Muscle of leg (tissue), 11 donors: Measurements from ENCODE around the gene TMEM164. TPM values are rescaled to one million over a fixed set of nuclear protein-coding genes. Genes with fewer than 3 reads are reported as not detected.
A peak's percentile ranks its signal among the peaks of the same experiment; 100 is the strongest.

ENCODE experiments used
- DNase-seq: peaks from one replicate; pipeline ENCODE4 v3.0.0; 2013
- H3K27ac ChIP-seq: one replicate; pipeline ENCODE4 v1.5.1; 2013; ENCODE audit warnings: mild to moderate bottlenecking, low read length, control low read depth
- H3K27me3 ChIP-seq: one replicate; pipeline ENCODE4 v1.6.1; 2013; ENCODE audit warnings: low read length; ENCODE audit not compliant: control insufficient read depth, insufficient read depth
- H3K36me3 ChIP-seq: one replicate; pipeline ENCODE4 v1.6.1; 2013; ENCODE audit warnings: low read length; ENCODE audit not compliant: control insufficient read depth, insufficient read depth
- H3K4me1 ChIP-seq: one replicate; pipeline ENCODE4 v1.6.1; 2013; ENCODE audit warnings: low read length; ENCODE audit not compliant: control insufficient read depth, insufficient read depth
- H3K4me3 ChIP-seq: one replicate; pipeline ENCODE4 v1.5.1; 2013; ENCODE audit warnings: low read length, control low read depth
- H3K9me3 ChIP-seq: replicated peaks from 2 replicates; pipeline ENCODE4 v1.6.1; 2013; ENCODE audit warnings: low read depth, low read length; ENCODE audit not compliant: control insufficient read depth
- WGBS: methylation state at CpG from one replicate; pipeline ENCODE4 v1.1.5; 2013; ENCODE audit warnings: missing lambda C conversion rate; ENCODE audit not compliant: insufficient coverage; 5-methylcytosine and 5-hydroxymethylcytosine counted together
- polyA plus RNA-seq, 8 donors: library from polyadenylated mRNA; unstranded; fragments of 120-200 nt; gene quantifications; one replicate each; pipeline versions ENCODE4 v1.2.1 to v1.2.3, GENCODE V29; 2013; ENCODE audit warnings: inconsistent platforms in 1 of 8, low replicate concordance in 1 of 8; ENCODE audit not compliant: insufficient read length in 8 of 8, insufficient read depth in 1 of 8
- total RNA-seq: library from RNA; stranded (reverse); fragments of 120-200 nt; gene quantifications from one replicate; pipeline ENCODE4 v1.2.4, GENCODE V29; 2013

Gene TMEM164
- total and polyA plus RNA-seq, 9 donors, result 17.9 to 33.5 (median 26.3) TPM

GRCh38 chrX:110173192-110174175, 170.6 kb downstream of the TMEM164 start:
- WGBS, result 82% methylated on average over 8 of the region's 19 CpGs
- Histone ChIP-seq H3K4me1 (no peaks in the 10 kb centered on the region), H3K27me3 (peaks cover 42% of the 10 kb centered on the region), H3K36me3 (peaks cover 13% of the 10 kb centered on the region), H3K4me3 (no peak overlapping the region), H3K9me3 (no peaks in the 10 kb centered on the region), H3K27ac (no peak overlapping the region)
- no peak for DNase-seq

DNA sequence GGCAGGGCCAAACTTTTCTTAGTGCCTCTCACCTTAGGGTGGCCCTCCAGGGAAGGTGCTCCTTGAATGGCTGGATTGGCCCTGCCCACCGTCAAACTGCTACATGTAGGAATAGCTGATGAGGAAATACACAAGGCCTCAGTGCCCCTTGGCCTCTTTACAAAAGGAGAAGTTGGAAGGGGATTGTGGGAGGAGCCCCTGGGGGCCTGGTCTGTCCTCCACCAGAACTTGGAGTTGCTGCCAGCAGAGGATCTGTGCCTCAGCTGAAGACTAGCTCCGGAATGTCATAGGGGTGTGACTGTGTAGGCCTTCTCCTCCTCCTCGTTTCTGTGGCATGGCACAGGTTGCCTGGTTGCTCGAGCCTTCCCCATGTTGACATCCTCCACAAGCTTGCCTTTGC, 172.2 kb downstream of the TMEM164 start:
- 67% methylated on average over 3 of the region's 4 CpGs for WGBS
- no peak for DNase-seq

DNA sequence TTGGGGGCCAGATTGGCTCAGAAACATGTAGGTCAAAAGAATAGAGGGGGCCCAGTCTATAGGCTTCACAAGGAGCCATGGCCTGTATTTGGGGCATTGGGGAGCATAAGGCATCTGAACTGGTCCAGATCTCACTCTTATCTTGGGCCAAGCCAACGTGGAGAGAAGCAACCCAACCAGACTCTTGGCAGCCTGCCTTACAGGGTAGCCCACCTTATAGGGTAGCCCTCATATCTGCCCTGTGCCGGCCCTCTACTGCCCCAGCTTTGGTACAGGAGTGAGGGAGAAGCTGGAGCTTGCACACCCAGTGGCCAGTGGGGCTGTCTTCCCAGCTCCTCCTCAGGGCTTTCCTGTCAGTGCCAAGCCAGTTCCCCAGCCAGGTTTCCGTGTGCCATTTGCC, 172.8 kb downstream of the TMEM164 start:
- no CpG with 5 or more reads among the region's 3 CpGs for WGBS
- no peak for DNase-seq
- peaks cover 50% of the 10 kb centered on the region for H3K27me3 ChIP-seq
- no peak overlapping the region for H3K4me3 ChIP-seq
- no peaks in the 10 kb centered on the region for H3K4me1 ChIP-seq
- H3K36me3 ChIP-seq, result peaks cover 13% of the 10 kb centered on the region
- no peaks in the 10 kb centered on the region for H3K9me3 ChIP-seq
- no peak overlapping the region for H3K27ac ChIP-seq

More for the DNA sequence above, 172.2 kb downstream of the TMEM164 start:
- H3K27ac ChIP-seq, result no peak overlapping the region
- H3K36me3 ChIP-seq, result peaks cover 13% of the 10 kb centered on the region
- H3K4me1 ChIP-seq, result no peaks in the 10 kb centered on the region
- H3K27me3 ChIP-seq, result peaks cover 46% of the 10 kb centered on the region
- H3K4me3 ChIP-seq, result no peak overlapping the region
- no peaks in the 10 kb centered on the region for H3K9me3 ChIP-seq

DNA sequence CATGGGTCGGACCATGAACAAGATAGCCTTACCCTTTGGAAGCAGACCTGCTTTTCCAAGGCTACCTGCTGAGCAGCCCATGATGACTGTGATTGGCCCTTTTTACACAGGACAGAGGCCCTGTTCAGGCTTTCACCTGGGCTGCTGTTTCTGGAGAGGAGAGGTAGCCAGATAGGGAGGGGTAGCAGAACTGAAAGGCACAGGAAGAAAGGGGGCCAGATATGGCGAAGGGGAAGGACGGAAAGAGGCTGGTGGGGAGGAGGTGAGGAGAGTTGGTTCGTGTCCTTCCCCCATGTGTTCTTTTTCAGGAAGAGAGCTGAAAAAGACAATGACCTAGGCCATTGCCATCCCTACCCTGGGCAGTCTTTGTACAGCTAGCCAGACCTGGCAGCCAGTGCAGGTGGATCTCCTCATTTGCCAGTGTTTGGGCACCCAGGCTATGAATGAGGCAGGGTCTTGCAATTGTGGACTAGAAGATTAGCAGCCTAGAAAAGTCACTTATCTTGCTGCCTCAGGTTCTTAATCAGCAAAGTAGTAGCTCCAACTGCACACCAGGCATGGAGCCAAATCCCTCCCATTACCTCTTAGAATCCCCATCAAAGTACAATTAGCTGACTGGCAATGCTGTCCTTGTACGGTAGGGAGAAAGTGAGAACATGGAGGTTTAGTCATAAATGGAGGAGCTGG, 175.4 kb downstream of the TMEM164 start:
- H3K4me3 ChIP-seq, result no peak overlapping the region
- no peak overlapping the region for H3K27ac ChIP-seq
- DNase-seq, result no peak
- H3K36me3 ChIP-seq, result peaks cover 6% of the 10 kb centered on the region
- H3K27me3 ChIP-seq, result peaks cover 47% of the 10 kb centered on the region
- no peaks in the 10 kb centered on the region for H3K4me1 ChIP-seq
- no peaks in the 10 kb centered on the region for H3K9me3 ChIP-seq
- 91% methylated on average over 4 of the region's 5 CpGs for WGBS

DNA sequence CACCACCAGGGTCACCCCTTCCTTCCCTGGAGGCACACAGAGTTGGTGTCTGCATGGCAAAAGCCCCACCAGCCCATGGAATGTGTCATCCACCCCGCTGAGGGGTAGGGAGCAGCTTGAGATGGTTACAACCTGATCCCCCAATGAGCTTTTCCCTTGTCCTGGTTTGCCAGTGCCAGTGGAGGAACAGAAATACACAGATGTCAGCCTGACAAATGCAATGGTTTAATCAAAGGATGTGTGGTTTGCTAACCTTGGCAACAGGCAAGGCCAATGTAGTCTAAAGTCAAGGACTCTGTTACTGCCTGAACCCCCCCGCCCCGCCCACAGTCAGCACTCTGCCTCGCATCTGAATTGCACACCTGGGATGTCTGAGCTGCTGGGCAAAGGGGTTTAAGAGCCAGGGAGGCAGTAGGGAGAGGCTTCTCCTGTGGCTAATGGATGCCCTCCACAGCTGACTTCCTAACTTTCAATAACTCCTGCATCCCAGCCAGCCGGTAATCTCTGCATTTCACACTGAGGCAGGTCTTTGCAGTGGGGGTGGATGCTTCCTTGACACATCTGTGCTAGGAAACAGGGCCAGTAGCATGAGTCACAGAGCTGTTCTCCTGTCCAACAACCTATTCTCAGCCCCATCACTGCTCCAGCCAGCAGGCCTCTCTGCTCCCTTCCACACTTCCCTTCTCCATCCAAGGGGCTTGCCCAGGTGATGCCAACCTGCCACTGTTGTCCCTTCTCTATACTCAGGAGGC, 177.4 kb downstream of the TMEM164 start:
- WGBS, result no CpG with 5 or more reads among the region's 5 CpGs
- peak; percentile 82 for DNase-seq
- peaks cover 38% of the 10 kb centered on the region for H3K27me3 ChIP-seq
- no peaks in the 10 kb centered on the region for H3K9me3 ChIP-seq
- H3K4me1 ChIP-seq, result no peaks in the 10 kb centered on the region
- H3K27ac ChIP-seq, result peak overlapping the region; percentile 55
- H3K4me3 ChIP-seq, result no peak overlapping the region
- peaks cover 7% of the 10 kb centered on the region for H3K36me3 ChIP-seq

- H3K27ac ChIP-seq, result peak overlapping the region; percentile 55
- peak; percentile 33 for DNase-seq
- no peak overlapping the region for H3K4me3 ChIP-seq
- 45% methylated on average over 4 of the region's 6 CpGs for WGBS
- H3K9me3 ChIP-seq, result no peaks in the 10 kb centered on the region
- peaks cover 34% of the 10 kb centered on the region for H3K27me3 ChIP-seq
- no peaks in the 10 kb centered on the region for H3K4me1 ChIP-seq
- H3K36me3 ChIP-seq, result peaks cover 7% of the 10 kb centered on the region
Measured at GRCh38 chrX:110180928-110181310, 178.0 kb downstream of the TMEM164 start.

DNA sequence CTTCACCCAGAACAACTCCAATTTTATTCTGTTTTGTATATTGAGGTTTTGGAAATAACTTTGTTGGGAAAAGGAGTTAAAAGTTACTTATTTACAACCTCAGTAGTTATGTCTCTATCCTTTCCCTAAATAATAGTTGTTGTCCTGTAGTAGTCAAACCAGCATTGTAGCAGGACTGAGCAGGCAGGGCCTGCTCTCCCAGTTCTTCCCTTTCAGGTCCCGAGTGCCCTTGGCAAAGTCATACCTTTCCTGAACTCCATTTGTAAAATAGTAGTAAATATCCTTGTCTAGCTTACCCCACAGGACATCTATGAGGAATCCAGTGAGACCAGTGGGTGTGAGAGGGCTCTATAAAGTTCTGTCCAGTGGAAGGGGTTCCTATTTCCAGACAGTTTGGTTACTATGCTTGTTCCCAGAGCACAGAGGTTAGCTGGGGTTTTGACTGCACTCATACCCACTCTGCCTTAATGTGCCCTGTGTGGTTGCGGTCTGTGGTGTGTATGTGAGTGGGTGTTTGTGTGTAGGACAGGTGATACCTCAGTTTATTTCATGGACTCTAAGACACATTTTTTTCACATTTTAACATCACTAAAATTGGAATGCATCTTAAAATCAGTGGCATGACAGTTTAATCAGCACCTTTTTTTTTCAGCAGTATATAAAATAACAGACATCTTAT, 178.7 kb downstream of the TMEM164 start:
- WGBS, result no CpG with 5 or more reads among the region's 2 CpGs
- Histone ChIP-seq H3K27me3 (peaks cover 28% of the 10 kb centered on the region), H3K27ac (no peak overlapping the region), H3K4me1 (no peaks in the 10 kb centered on the region), H3K9me3 (no peaks in the 10 kb centered on the region), H3K4me3 (no peak overlapping the region), H3K36me3 (peaks cover 7% of the 10 kb centered on the region)
- DNase-seq, result no peak

DNA sequence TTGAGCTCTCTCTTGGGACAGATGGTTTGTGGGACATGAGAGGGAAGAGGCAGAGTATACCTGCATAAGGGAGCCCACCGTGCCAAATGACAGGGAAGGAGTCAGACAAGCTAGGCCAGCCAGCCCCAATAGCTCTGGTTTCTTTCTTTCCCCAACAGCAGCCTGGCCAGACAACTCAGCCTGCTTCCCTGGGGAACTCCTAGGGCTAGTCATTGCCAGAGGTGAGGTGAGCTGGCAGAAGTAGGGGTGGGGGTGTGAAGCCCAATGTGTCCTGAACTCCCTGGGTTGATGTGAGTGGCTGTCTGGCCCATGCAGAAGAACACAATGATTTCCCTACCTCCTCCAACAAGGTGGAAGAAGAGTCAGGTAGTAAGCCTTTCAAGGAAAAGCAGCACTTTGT, 179.4 kb downstream of the TMEM164 start:
- Histone ChIP-seq H3K4me3 (no peak overlapping the region), H3K36me3 (peaks cover 7% of the 10 kb centered on the region), H3K27ac (no peak overlapping the region), H3K4me1 (no peaks in the 10 kb centered on the region), H3K27me3 (peaks cover 25% of the 10 kb centered on the region), H3K9me3 (no peaks in the 10 kb centered on the region)
- WGBS, result 60% methylated on average over 1 of the region's 1 CpG
- no peak for DNase-seq

GRCh38 chrX:110182865-110183264, 180.0 kb downstream of the TMEM164 start:
- no peaks in the 10 kb centered on the region for H3K4me1 ChIP-seq

More at GRCh38 chrX:110182865-110183264, 180.0 kb downstream of the TMEM164 start:
- DNase-seq, result no peak
- WGBS, result 53% methylated on average over 5 of the region's 6 CpGs
- H3K4me3 ChIP-seq, result no peak overlapping the region
- peaks cover 7% of the 10 kb centered on the region for H3K36me3 ChIP-seq
- H3K9me3 ChIP-seq, result no peaks in the 10 kb centered on the region
- H3K27me3 ChIP-seq, result peaks cover 25% of the 10 kb centered on the region
- H3K27ac ChIP-seq, result no peak overlapping the region
